GM18499 (cell line): ENCODE measurements around the gene LNPEP.

ENCODE experiments used
- ATAC-seq: cut with Tn5 transposase; IDR thresholded peaks from one replicate; pipeline ENCODE4 v1.9.1; 2021; ENCODE audit warnings: moderate number of reproducible peaks; ENCODE audit not compliant: insufficient read depth, unreplicated experiment

Gene LNPEP

GRCh38 chr5:96994493-96994892 lies 58.6 kb downstream of the LNPEP start:
- no peak for ATAC-seq

- no peak for ATAC-seq
Observed at GRCh38 chr5:96995419-96995818, 59.5 kb downstream of the LNPEP start.

GRCh38 chr5:96997265-96997859 lies 61.5 kb downstream of the LNPEP start:
- ATAC-seq, result no peak

- ATAC-seq, result no peak
Observed at GRCh38 chr5:96999856-97000255, 64.0 kb downstream of the LNPEP start.

GRCh38 chr5:97000391-97000790 lies 64.5 kb downstream of the LNPEP start:
- no peak for ATAC-seq

- ATAC-seq, result no peak
Observed at GRCh38 chr5:97002983-97003382, 67.1 kb downstream of the LNPEP start.

GRCh38 chr5:97004423-97005060 lies 68.7 kb downstream of the LNPEP start:
- ATAC-seq, result no peak

- no peak for ATAC-seq
Observed at GRCh38 chr5:97006454-97007060, 70.7 kb downstream of the LNPEP start.

- ATAC-seq, result peak; percentile 75
Observed at GRCh38 chr5:97009212-97009898, 73.5 kb downstream of the LNPEP start.

GRCh38 chr5:97009921-97010320 lies 74.0 kb downstream of the LNPEP start:
- no peak for ATAC-seq

GRCh38 chr5:97010606-97011005 lies 74.7 kb downstream of the LNPEP start:
- no peak for ATAC-seq

GRCh38 chr5:97011567-97011966 lies 75.7 kb downstream of the LNPEP start:
- ATAC-seq, result no peak

- no peak for ATAC-seq
Observed at GRCh38 chr5:97019435-97020117, 83.7 kb downstream of the LNPEP start.

GRCh38 chr5:97021416-97021815 lies 85.5 kb downstream of the LNPEP start:
- no peak for ATAC-seq

GRCh38 chr5:97022898-97023297 lies 87.0 kb downstream of the LNPEP start:
- peak; percentile 45 for ATAC-seq

GRCh38 chr5:97026721-97027120 lies 90.8 kb downstream of the LNPEP start:
- ATAC-seq, result no peak

GRCh38 chr5:97037819-97038218 lies 101.9 kb downstream of the LNPEP start:
- no peak for ATAC-seq

- no peak for ATAC-seq
Observed at GRCh38 chr5:97041239-97041638, 105.4 kb downstream of the LNPEP start.

GRCh38 chr5:97042996-97043395 lies 107.1 kb downstream of the LNPEP start:
- ATAC-seq, result no peak

- no peak for ATAC-seq
Observed at GRCh38 chr5:97043511-97043910, 107.6 kb downstream of the LNPEP start.

GRCh38 chr5:97044052-97044451 lies 108.2 kb downstream of the LNPEP start:
- no peak for ATAC-seq
